ENCODE measurements around the gene RNF182. TPM values are rescaled to one million over a fixed set of nuclear protein-coding genes. Genes with fewer than 3 reads are reported as not detected.

Gene RNF182
- total RNA-seq, 2 experiments from 2014 or later: 0.11 to 0.20 TPM

- H3K27ac Mint-ChIP-seq: no peak overlapping the region
- ChIA-PET CTCF (no interaction called here), POLR2A (no interaction called here)
- no peak overlapping the region for H3K4me3 Mint-ChIP-seq
- intact Hi-C loops (cut with DNase I, micrococcal nuclease): no loop called here
- Histone ChIP-seq H3K27me3 (ENCODE audit: control insufficient read depth in 1 of 2, insufficient read depth in 2 of 2, low read length in 2 of 2) (peaks cover 12 to 13% of the 10 kb centered on the region in 2 experiments), H3K27ac (ENCODE audit: low read depth in 1 of 2, low read length in 2 of 2) (no peak overlapping the region), H3K36me3 (ENCODE audit: insufficient read depth, low read length) (no peaks in the 10 kb centered on the region), H3K4me3 (ENCODE audit: low read length) (no peak overlapping the region), H3K9me3 (ENCODE audit: control insufficient read depth in 1 of 2, insufficient read depth in 1 of 2, low read length in 2 of 2) (peaks cover 0 to 3% of the 10 kb centered on the region in 2 experiments), H3K4me1 (ENCODE audit: insufficient read depth, low read length) (no peaks in the 10 kb centered on the region)
- ATAC-seq (ENCODE audit: poor library complexity) (no peak), DNase-seq (no peak)
- no peaks in the 10 kb centered on the region for H3K9me3 Mint-ChIP-seq
- no peaks in the 10 kb centered on the region for H3K36me3 Mint-ChIP-seq (ENCODE audit: low read depth)
- H3K4me1 Mint-ChIP-seq (ENCODE audit: low read depth): no peaks in the 10 kb centered on the region
- peaks cover 60% of the 10 kb centered on the region for H3K27me3 Mint-ChIP-seq
- no peak for TF ChIP-seq CTCF (IDR thresholded peaks at IDR 0.05)
Measured at GRCh38 chr6:13989496-13990144, 64.9 kb downstream of the RNF182 start.

- Mint-ChIP-seq H3K4me3 (no peak overlapping the region), H3K9me3 (no peaks in the 10 kb centered on the region), H3K27me3 (peaks cover 62% of the 10 kb centered on the region), H3K27ac (no peak overlapping the region), H3K4me1 (ENCODE audit: low read depth) (no peaks in the 10 kb centered on the region), H3K36me3 (ENCODE audit: low read depth) (no peaks in the 10 kb centered on the region)
- Histone ChIP-seq H3K36me3 (ENCODE audit: insufficient read depth, low read length) (no peaks in the 10 kb centered on the region), H3K27ac (ENCODE audit: low read depth in 1 of 2, low read length in 2 of 2) (no peak overlapping the region), H3K4me1 (ENCODE audit: insufficient read depth, low read length) (no peaks in the 10 kb centered on the region), H3K9me3 (ENCODE audit: control insufficient read depth in 1 of 2, insufficient read depth in 1 of 2, low read length in 2 of 2) (no peaks in the 10 kb centered on the region), H3K4me3 (ENCODE audit: low read length) (no peak overlapping the region), H3K27me3 (ENCODE audit: control insufficient read depth in 1 of 2, insufficient read depth in 2 of 2, low read length in 2 of 2) (peaks cover 8 to 12% of the 10 kb centered on the region in 2 experiments)
- no peak for DNase-seq
- ChIA-PET POLR2A (no interaction called here), CTCF (no interaction called here)
- no peak for ATAC-seq (ENCODE audit: poor library complexity)
- intact Hi-C loops (cut with DNase I, micrococcal nuclease): no loop called here
- TF ChIP-seq CTCF (IDR thresholded peaks at IDR 0.05): no peak
Measured at GRCh38 chr6:13990796-13991195, 66.0 kb downstream of the RNF182 start.

GRCh38 chr6:13991393-13991792 lies 66.6 kb downstream of the RNF182 start:
- intact Hi-C loops (cut with DNase I, micrococcal nuclease): no loop called here
- peaks cover 61% of the 10 kb centered on the region for H3K27me3 Mint-ChIP-seq

More at GRCh38 chr6:13991393-13991792, 66.6 kb downstream of the RNF182 start:
- no peak overlapping the region for H3K27ac Mint-ChIP-seq
- CTCF ChIA-PET: no interaction called here
- Histone ChIP-seq H3K27me3 (ENCODE audit: control insufficient read depth in 1 of 2, insufficient read depth in 2 of 2, low read length in 2 of 2) (peaks cover 8 to 12% of the 10 kb centered on the region in 2 experiments), H3K4me3 (ENCODE audit: low read length) (no peak overlapping the region), H3K4me1 (ENCODE audit: insufficient read depth, low read length) (no peaks in the 10 kb centered on the region), H3K9me3 (ENCODE audit: control insufficient read depth in 1 of 2, insufficient read depth in 1 of 2, low read length in 2 of 2) (no peaks in the 10 kb centered on the region), H3K36me3 (ENCODE audit: insufficient read depth, low read length) (no peaks in the 10 kb centered on the region), H3K27ac (ENCODE audit: low read depth in 1 of 2, low read length in 2 of 2) (no peak overlapping the region)
- DNase-seq: no peak
- no peak for TF ChIP-seq CTCF (IDR thresholded peaks at IDR 0.05)
- H3K4me3 Mint-ChIP-seq: no peak overlapping the region
- H3K36me3 Mint-ChIP-seq (ENCODE audit: low read depth): no peaks in the 10 kb centered on the region
- H3K9me3 Mint-ChIP-seq: no peaks in the 10 kb centered on the region
- no peaks in the 10 kb centered on the region for H3K4me1 Mint-ChIP-seq (ENCODE audit: low read depth)
- ATAC-seq (ENCODE audit: poor library complexity): no peak
- POLR2A ChIA-PET: interaction anchor here (0.6 kb wide), 1 partner anchor 117 kb away, joined by 3 read pairs; no protein-coding TSS in a partner anchor

All from CD4-positive, alpha-beta T cell (primary cell).